ENCODE measurements around the gene ABCA12. TPM values are rescaled to one million over a fixed set of nuclear protein-coding genes. Genes with fewer than 3 reads are reported as not detected.

The ABCA12 gene
- total and polyA plus RNA-seq, 2 of the 8 experiments (the other 6 are each of a cell fraction or from before 2014, with no cell fraction given): not detected

GRCh38 chr2:215105607-215106354 is 32.6 kb downstream of the ABCA12 start (continued):
- no peak for TF ChIP-seq CTBP2 (IDR thresholded peaks at IDR 0.05; ENCODE audit: borderline replicate concordance, insufficient read depth, insufficient read length, low read length)
- TF ChIP-seq RBBP5 (IDR thresholded peaks at IDR 0.05; ENCODE audit: borderline replicate concordance, low read depth, low read length): no peak
